Spleen (tissue), 7 donors: Measurements from ENCODE around the gene NDUFB8.

Source experiments
- CTCF ChIP-seq, 11 experiments: fragments of 200-600 bp in 7 of 11; fragments of 450-650 bp in 4 of 11; sonication (generic) in 4 of 11; IDR thresholded peaks in 8 of 11; conservative IDR thresholded peaks in 3 of 11; 1 replicate in 7 of 11; 2 replicates in 4 of 11; pipeline versions ENCODE4 v1.4.0 to v1.8.0; 2016 to 2021; ENCODE audit warnings: antibody characterized with exemption in 11 of 11, inconsistent platforms in 4 of 11, mild to moderate bottlenecking in 1 of 11
- POLR2AphosphoS5 ChIP-seq, 3 donors: sonication (generic); formaldehyde crosslinking; IDR thresholded peaks; one replicate each; pipeline ENCODE4 v1.5.1; 2017; ENCODE audit warnings: antibody characterized with exemption in 3 of 3
- donor health status: DM: no; HTN: no; CAD: no; lungs with moderate emphysema.
- donor health status: DM: no; HTN: no; CAD: no.
- donor health status: DM: no; HTN: no; CAD: no.

GRCh38 chr10:100570506-100570905 is 40.8 kb upstream of the NDUFB8 start:
- TF ChIP-seq CTCF (IDR thresholded peaks at IDR 0.05 in 8 of 11, conservative IDR thresholded peaks at IDR 0.05 in 3 of 11) (no peak), POLR2AphosphoS5 (IDR thresholded peaks at IDR 0.05) (no peak)
